Small intestine (tissue), 7 donors: ENCODE results near the gene MBD6. TPM values are rescaled to one million over a fixed set of nuclear protein-coding genes. Genes with fewer than 3 reads are reported as not detected.

Source experiments
- DNase-seq, 2 donors: peaks; one replicate each; pipeline versions ENCODE4 v3.0.0 to v3.0.0-alpha.2; 2013
- FAIRE-seq: peaks from 2 replicates; lab custom pipeline; 2012; peaks lifted over from hg19 to GRCh38; lab: Jason Lieb, UNC
- H3K27ac ChIP-seq, 3 donors: one replicate each; pipeline ENCODE4 v1.5.1; 2013; ENCODE audit warnings: low read length in 2 of 3, mild to moderate bottlenecking in 2 of 3, control low read depth in 1 of 3, inconsistent platforms in 1 of 3, low read depth in 1 of 3, moderate library complexity in 1 of 3
- H3K27me3 ChIP-seq, 3 donors: one replicate each; pipeline ENCODE4 v1.6.1; 2013; ENCODE audit warnings: low read length in 3 of 3, inconsistent platforms in 1 of 3; ENCODE audit not compliant: control insufficient read depth in 3 of 3, insufficient read depth in 3 of 3
- H3K36me3 ChIP-seq, 3 donors: one replicate each; pipeline ENCODE4 v1.6.1; 2013; ENCODE audit warnings: low read length in 3 of 3, inconsistent platforms in 1 of 3, low read depth in 1 of 3, mild to moderate bottlenecking in 1 of 3, moderate library complexity in 1 of 3; ENCODE audit not compliant: control insufficient read depth in 3 of 3, insufficient read depth in 2 of 3
- H3K4me1 ChIP-seq, 3 donors: one replicate each; pipeline ENCODE4 v1.6.1; 2013; ENCODE audit warnings: low read length in 2 of 3, inconsistent platforms in 1 of 3, low read depth in 1 of 3, mild to moderate bottlenecking in 1 of 3, moderate library complexity in 1 of 3; ENCODE audit not compliant: control insufficient read depth in 3 of 3, insufficient read depth in 2 of 3
- H3K4me3 ChIP-seq, 3 donors: one replicate each; pipeline ENCODE4 v1.5.1; 2013; ENCODE audit warnings: low read length in 3 of 3, control low read depth in 1 of 3, inconsistent platforms in 1 of 3, low read depth in 1 of 3, mild to moderate bottlenecking in 1 of 3, moderate library complexity in 1 of 3
- H3K9me3 ChIP-seq, 2 donors: one replicate each; pipeline ENCODE4 v1.6.1; 2013; ENCODE audit warnings: low read depth in 1 of 2, low read length in 1 of 2; ENCODE audit not compliant: control insufficient read depth in 2 of 2, insufficient read depth in 1 of 2
- whole genome bisulfite sequencing, 3 donors: extraction: QIAGEN DNeasy Blood & Tissue Kit; methylation state at CpG; one replicate each; pipeline ENCODE4 v1.1.7; 2013; 5-methylcytosine and 5-hydroxymethylcytosine counted together
- polyA plus RNA-seq, 4 donors: library from polyadenylated mRNA; stranded (reverse) in 3 of 4; unstranded in 1 of 4; fragments of 200-250 nt in 3 of 4; fragments of 120-200 nt in 1 of 4; gene quantifications; one replicate each; pipeline versions ENCODE4 v1.2.1 to v1.2.3, GENCODE V29; 2013
- donor health status: healthy with polysubstance abuse.
- donor health status: control.
- donor health status: control.
- donor health status: Bipolar disorder and iron deficiency.
- donor health status: healthy.

The MBD6 gene
- polyA plus RNA-seq, 4 donors = 20.5 to 72.0 (median 36.5) TPM

- peaks cover 0 to 2% (median 2%) of the 10 kb centered on the region in 3 donors for H3K27me3 ChIP-seq
- no peaks in the 10 kb centered on the region for H3K36me3 ChIP-seq
- no peak overlapping the region for H3K27ac ChIP-seq
- DNase-seq (no peak), FAIRE-seq (no peak)
- peaks cover 0 to 14% (median 0%) of the 10 kb centered on the region in 3 donors for H3K4me1 ChIP-seq
- H3K9me3 ChIP-seq = no peaks in the 10 kb centered on the region
- 77 to 83% (median 78%) methylated on average over 10 of the region's 10 CpGs for WGBS, 3 donors
- H3K4me3 ChIP-seq = no peak overlapping the region
These were observed 52.2 kb downstream of the MBD6 start for GRCh38 chr12:57574795-57575194.

GRCh38 chr12:57575771-57576612, 53.4 kb downstream of the MBD6 start:
- peak; percentile 34 to 67 for DNase-seq
- Histone ChIP-seq H3K36me3 (no peaks in the 10 kb centered on the region), H3K4me1 (peaks cover 0 to 22% (median 0%) of the 10 kb centered on the region in 3 donors), H3K27me3 (no peaks in the 10 kb centered on the region), H3K9me3 (no peaks in the 10 kb centered on the region), H3K27ac (peak overlapping the region in 1 of 3 donors; percentile 10), H3K4me3 (no peak overlapping the region)
- 34 to 70% (median 52%) methylated on average over 12 of the region's 12 CpGs for WGBS, 3 donors
- no peak for FAIRE-seq

GRCh38 chr12:57576613-57577160, 54.1 kb downstream of the MBD6 start:
- Histone ChIP-seq H3K4me3 (no peak overlapping the region), H3K27me3 (no peaks in the 10 kb centered on the region), H3K4me1 (peaks cover 0 to 22% (median 0%) of the 10 kb centered on the region in 3 donors), H3K27ac (peak overlapping the region in 1 of 3 donors; percentile 10), H3K9me3 (no peaks in the 10 kb centered on the region), H3K36me3 (no peaks in the 10 kb centered on the region)
- FAIRE-seq = no peak
- WGBS, 3 donors = 75 to 77% (median 76%) methylated on average over 9 of the region's 9 CpGs
- DNase-seq = peak in 1 of 2 donors; percentile 22

- Histone ChIP-seq H3K36me3 (no peaks in the 10 kb centered on the region), H3K27ac (no peak overlapping the region), H3K27me3 (peaks cover 0 to 8% (median 0%) of the 10 kb centered on the region in 3 donors), H3K4me1 (peaks cover 0 to 22% (median 0%) of the 10 kb centered on the region in 3 donors), H3K4me3 (no peak overlapping the region), H3K9me3 (no peaks in the 10 kb centered on the region)
- WGBS, 3 donors = 87 to 91% (median 88%) methylated on average over 12 of the region's 12 CpGs
- FAIRE-seq (no peak), DNase-seq (no peak)
These were observed 55.5 kb downstream of the MBD6 start for GRCh38 chr12:57577981-57578758.

- no peak for FAIRE-seq
- H3K4me3 ChIP-seq = no peak overlapping the region
- 88 to 92% (median 92%) methylated on average over 2 of the region's 2 CpGs for WGBS, 3 donors
These were observed 56.4 kb downstream of the MBD6 start for GRCh38 chr12:57579011-57579410.

More at GRCh38 chr12:57579011-57579410, 56.4 kb downstream of the MBD6 start:
- Histone ChIP-seq H3K27me3 (peaks cover 0 to 12% (median 0%) of the 10 kb centered on the region in 3 donors), H3K9me3 (no peaks in the 10 kb centered on the region), H3K4me1 (peaks cover 0 to 22% (median 0%) of the 10 kb centered on the region in 3 donors), H3K36me3 (no peaks in the 10 kb centered on the region), H3K27ac (no peak overlapping the region)
- DNase-seq = no peak

Other genes starting within 250 kb of the MBD6 start
- 10 to 100 TPM; 14.5 to 62.4 (median 18.7) TPM for gene R3HDM2, start 91.8 kb upstream of the MBD6 start, polyA plus RNA-seq
- gene INHBC, start 88.0 kb upstream of the MBD6 start, polyA plus RNA-seq = under 1 TPM in 2 of 4 donors, not detected in 2; 0.03 to 0.49 TPM
- gene INHBE, start 67.5 kb upstream of the MBD6 start, polyA plus RNA-seq = 1 to 10 TPM in 1 of 4 donors, under 1 TPM in 1, not detected in 2; 0.21 to 1.4 TPM
- gene GLI1, start 63.0 kb upstream of the MBD6 start, polyA plus RNA-seq = 1 to 10 TPM in 3 of 4 donors, not detected in 1; 1.5 to 5.5 (median 1.9) TPM
- 10 to 100 TPM in 1 of 4 donors, 1 to 10 TPM in 3; 4.2 to 39.2 (median 9.1) TPM for gene ARHGAP9, start 43.0 kb upstream of the MBD6 start, polyA plus RNA-seq
- gene MARS1, start 34.8 kb upstream of the MBD6 start, polyA plus RNA-seq = 10 to 100 TPM; 57.0 to 93.4 (median 62.6) TPM
- gene DDIT3, start 2.3 kb upstream of the MBD6 start, polyA plus RNA-seq = 100 to 1,000 TPM in 1 of 4 donors, 10 to 100 TPM in 3; 41.1 to 105 (median 46.9) TPM
- gene DCTN2, start 24.4 kb downstream of the MBD6 start, polyA plus RNA-seq = 100 to 1,000 TPM; 112 to 224 (median 145) TPM
- 1 to 10 TPM in 1 of 4 donors, under 1 TPM in 2, not detected in 1; 0.27 to 8.4 (median 0.83) TPM for gene KIF5A, start 27.2 kb downstream of the MBD6 start, polyA plus RNA-seq
- gene PIP4K2C, start 68.4 kb downstream of the MBD6 start, polyA plus RNA-seq = 10 to 100 TPM; 16.1 to 26.4 (median 17.8) TPM
- 10 to 100 TPM in 1 of 4 donors, 1 to 10 TPM in 2, not detected in 1; 5.4 to 12.5 (median 9.9) TPM for gene DTX3, start 82.0 kb downstream of the MBD6 start, polyA plus RNA-seq
- gene ARHGEF25, start 88.6 kb downstream of the MBD6 start, polyA plus RNA-seq = 10 to 100 TPM in 1 of 4 donors, 1 to 10 TPM in 2, not detected in 1; 4.6 to 11.8 (median 6.0) TPM
- 1 to 10 TPM in 1 of 4 donors, under 1 TPM in 2, not detected in 1; 0.27 to 2.1 (median 0.95) TPM for gene B4GALNT1, start 110.4 kb downstream of the MBD6 start, polyA plus RNA-seq
- 100 to 1,000 TPM; 148 to 307 (median 200) TPM for gene OS9, start 171.3 kb downstream of the MBD6 start, polyA plus RNA-seq
- 1 to 10 TPM in 2 of 4 donors, under 1 TPM in 2; 0.67 to 1.8 (median 0.92) TPM for gene AGAP2, start 215.9 kb downstream of the MBD6 start, polyA plus RNA-seq
- gene TSPAN31, start 222.2 kb downstream of the MBD6 start, polyA plus RNA-seq = 10 to 100 TPM; 13.2 to 62.8 (median 24.5) TPM
- gene CDK4, start 229.5 kb downstream of the MBD6 start, polyA plus RNA-seq = 100 to 1,000 TPM in 1 of 4 donors, 10 to 100 TPM in 3; 13.2 to 225 (median 70.2) TPM
- 10 to 100 TPM in 2 of 4 donors, 1 to 10 TPM in 2; 8.4 to 29.2 (median 11.4) TPM for gene MARCHF9, start 232.3 kb downstream of the MBD6 start, polyA plus RNA-seq
- 1 to 10 TPM in 3 of 4 donors, under 1 TPM in 1; 0.27 to 1.7 (median 1.2) TPM for gene CYP27B1, start 244.3 kb downstream of the MBD6 start, polyA plus RNA-seq
- gene METTL1, start 249.3 kb downstream of the MBD6 start, polyA plus RNA-seq = 10 to 100 TPM in 2 of 4 donors, 1 to 10 TPM in 2; 2.2 to 21.9 (median 11.6) TPM
- gene EEF1AKMT3, start 249.8 kb downstream of the MBD6 start, polyA plus RNA-seq = 1 to 10 TPM in 3 of 4 donors, under 1 TPM in 1; 0.22 to 7.1 (median 2.7) TPM